ENCODE data around the gene MPP1. TPM values are rescaled to one million over a fixed set of nuclear protein-coding genes. Genes with fewer than 3 reads are reported as not detected.

The MPP1 gene
- total and polyA plus RNA-seq, 7 donors: 13.9 to 22.1 (median 16.6) TPM

- TF ChIP-seq CTCF (IDR thresholded peaks at IDR 0.05): peak; percentile 76
- no peak for DNase-seq
- peak; percentile 77 to 86 (median 80) for ATAC-seq
- Histone ChIP-seq H3K27ac (peak overlapping the region; percentile 20), H3K36me3 (ENCODE audit: insufficient read depth in 1 of 2, low read depth in 1 of 2) (no peaks in the 10 kb centered on the region), H3K27me3 (ENCODE audit: insufficient read depth in 3 of 3, low read length in 2 of 3) (peaks cover 0 to 2% (median 0%) of the 10 kb centered on the region in 3 donors), H3K9me3 (no peaks in the 10 kb centered on the region), H3K4me3 (peak overlapping the region; percentile 35), H3K4me1 (peaks cover 4% of the 10 kb centered on the region)
- WGBS, 3 donors: 25 to 26% (median 26%) methylated on average over 11 of the region's 11 CpGs
- intact Hi-C loops (cut with DNase I): loop anchor here in 1 of 2 donors (2.0 kb wide), 1 partner anchor 34 kb away; no protein-coding TSS in a partner anchor
Observed at GRCh38 chrX:154748712-154749339, 56.5 kb downstream of the MPP1 start.

DNA sequence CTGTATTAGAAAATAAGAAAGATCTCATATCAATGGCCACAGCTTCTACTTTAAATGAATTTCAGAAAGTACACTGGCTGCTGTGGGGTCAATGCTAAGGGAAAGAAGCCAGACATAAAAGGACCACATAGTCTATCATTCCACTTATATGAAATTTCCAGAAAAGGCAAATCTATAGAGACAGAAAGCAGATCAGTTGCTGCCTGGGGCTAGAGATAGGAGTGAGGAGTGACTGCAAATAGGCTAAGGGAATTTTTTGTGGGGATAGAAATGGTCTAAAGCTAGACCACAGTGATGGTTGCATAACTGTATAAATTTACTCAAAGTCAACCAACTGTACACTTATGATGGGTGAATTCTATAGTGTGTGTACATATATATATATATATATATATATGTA is 62.7 kb downstream of the MPP1 start:
- H3K27ac ChIP-seq: no peak overlapping the region
- H3K9me3 ChIP-seq: no peaks in the 10 kb centered on the region
- no peak for DNase-seq
- TF ChIP-seq CTCF (IDR thresholded peaks at IDR 0.05): no peak
- H3K27me3 ChIP-seq (ENCODE audit: insufficient read depth in 3 of 3, low read length in 2 of 3): no peaks in the 10 kb centered on the region
- no peaks in the 10 kb centered on the region for H3K36me3 ChIP-seq (ENCODE audit: insufficient read depth in 1 of 2, low read depth in 1 of 2)
- peaks cover 6% of the 10 kb centered on the region for H3K4me1 ChIP-seq
- no peak overlapping the region for H3K4me3 ChIP-seq
- no peak for ATAC-seq
- intact Hi-C loops (cut with DNase I): no loop called here

DNA sequence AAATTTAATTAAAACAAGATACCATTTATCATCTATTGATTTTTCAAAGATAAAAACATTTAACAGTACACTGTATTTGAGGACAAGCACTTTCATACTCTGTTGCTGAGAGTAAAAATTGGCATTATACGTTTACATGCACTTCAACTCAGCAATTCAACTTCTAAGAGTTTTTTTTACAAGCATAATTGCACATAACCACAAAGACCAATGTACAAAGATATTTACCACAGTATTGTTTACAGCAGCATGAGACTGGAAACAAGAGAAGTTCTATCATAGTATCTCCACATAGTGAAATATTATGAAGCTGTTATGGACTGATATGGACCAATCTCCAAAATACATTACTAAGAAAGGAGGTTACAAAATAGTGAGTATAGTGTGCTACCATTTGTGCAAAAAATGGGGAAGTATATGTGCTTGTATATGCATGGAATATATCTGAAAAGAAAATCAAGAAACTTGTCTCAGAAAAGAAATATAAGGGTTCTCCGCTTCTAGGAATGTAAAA is 65.3 kb downstream of the MPP1 start:
- no peak overlapping the region for H3K4me3 ChIP-seq
- intact Hi-C loops (cut with DNase I): no loop called here
- no peak overlapping the region for H3K27ac ChIP-seq
- DNase-seq: no peak
- H3K36me3 ChIP-seq (ENCODE audit: insufficient read depth in 1 of 2, low read depth in 1 of 2): no peaks in the 10 kb centered on the region
- H3K27me3 ChIP-seq (ENCODE audit: insufficient read depth in 3 of 3, low read length in 2 of 3): no peaks in the 10 kb centered on the region
- H3K9me3 ChIP-seq: no peaks in the 10 kb centered on the region
- H3K4me1 ChIP-seq: peaks cover 8% of the 10 kb centered on the region
- TF ChIP-seq CTCF (IDR thresholded peaks at IDR 0.05): no peak
- WGBS, 3 donors: 78 to 90% (median 84%) methylated on average over 2 of the region's 2 CpGs
- ATAC-seq: no peak

DNA sequence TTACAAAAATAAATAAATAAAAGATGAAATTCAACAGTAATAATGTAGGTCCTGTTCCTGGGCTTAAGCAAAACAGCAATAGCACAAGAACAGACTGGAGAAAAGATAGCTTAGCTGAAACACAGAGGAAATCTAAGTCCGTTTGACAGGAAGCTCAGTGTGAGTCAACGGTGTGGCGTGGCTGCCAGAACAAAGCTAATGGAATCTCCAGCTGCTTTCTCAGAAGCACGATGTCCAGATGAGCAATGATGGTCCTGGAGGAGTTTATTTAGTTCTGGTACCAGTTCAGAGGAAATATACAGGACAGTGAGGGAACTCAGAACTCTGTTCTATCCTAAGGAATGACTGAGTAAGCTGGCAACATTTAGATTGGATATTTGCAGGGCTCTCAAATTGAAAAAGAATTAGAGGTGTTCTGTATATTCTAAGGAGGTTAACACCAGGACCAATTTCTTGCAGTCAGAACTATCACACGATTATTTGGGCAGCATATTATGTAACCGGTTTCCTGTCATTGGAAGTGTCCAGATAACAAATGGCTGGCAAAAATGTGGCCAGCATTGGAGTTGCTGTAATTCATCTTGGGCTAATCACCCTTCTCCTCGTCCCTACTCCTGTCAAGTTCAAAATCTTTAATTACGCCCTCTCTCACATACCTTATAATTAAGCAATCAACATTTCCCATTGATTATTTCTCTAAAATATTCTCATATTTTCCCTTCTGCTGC is 67.1 kb downstream of the MPP1 start:
- ATAC-seq: peak; percentile 77 to 86 (median 84)
- Histone ChIP-seq H3K36me3 (ENCODE audit: insufficient read depth in 1 of 2, low read depth in 1 of 2) (no peaks in the 10 kb centered on the region), H3K4me1 (peaks cover 15% of the 10 kb centered on the region), H3K27me3 (ENCODE audit: insufficient read depth in 3 of 3, low read length in 2 of 3) (no peaks in the 10 kb centered on the region), H3K4me3 (no peak overlapping the region), H3K9me3 (no peaks in the 10 kb centered on the region), H3K27ac (peak overlapping the region; percentile 57)
- 13 to 35% (median 14%) methylated on average over 8 of the region's 8 CpGs for WGBS, 3 donors
- intact Hi-C loops (cut with DNase I): no loop called here
- peak; percentile 55 to 74 for DNase-seq
- no peak for TF ChIP-seq CTCF (IDR thresholded peaks at IDR 0.05)
